IMR-90 (cell line): Measurements from ENCODE around the gene MSL3. TPM values are rescaled to one million over a fixed set of nuclear protein-coding genes. Genes with fewer than 3 reads are reported as not detected.

Experiments
- ATAC-seq: fragments of 200-7000 bp; cut with Tn5 transposase; 2 replicates; pipeline ENCODE4 v1.9.1; 2020; ENCODE audit warnings: low read depth, mild to moderate bottlenecking, moderate library complexity
- BruUV-seq: library from RNA; stranded (reverse); fragments of 400-500 nt; replicated peaks from 2 replicates; lab custom pipeline; 2021; lab: Mats Ljungman, UMichigan
- CTCF ChIA-PET: fragments of 300-600 bp; formaldehyde crosslinking; extraction: SDS; loops from one replicate; lab custom pipeline; 2021; ENCODE audit warnings: antibody characterized with exemption; lab: Yijun Ruan, JAX
- POLR2A ChIA-PET: fragments of 300-600 bp; sonication (Branson Sonifier 250); formaldehyde crosslinking; loops from one replicate; lab custom pipeline; 2022; ENCODE audit warnings: antibody characterized with exemption; ENCODE audit not compliant: unreplicated experiment; lab: Charles Lee
- DNase-seq: peaks from one replicate; pipeline ENCODE4 v3.0.0; 2013
- H2AFZ ChIP-seq: replicated peaks from 2 replicates; pipeline ENCODE3; 2013; ENCODE audit warnings: low read length, mild to moderate bottlenecking; ENCODE audit not compliant: poor library complexity
- H2AK5ac ChIP-seq: 2 replicates; pipeline ENCODE4 v1.6.1; 2013; ENCODE audit warnings: low read depth, low read length, inconsistent platforms
- H2AK9ac ChIP-seq: replicated peaks from 2 replicates; pipeline ENCODE3; 2013; ENCODE audit warnings: mild to moderate bottlenecking, low read depth, low read length, moderate library complexity; ENCODE audit not compliant: poor library complexity
- H2BK120ac ChIP-seq: 2 replicates; pipeline ENCODE4 v1.6.1; 2013; ENCODE audit warnings: low read depth, low read length, inconsistent platforms
- H2BK15ac ChIP-seq: 3 replicates; pipeline ENCODE4 v1.6.1; 2013; ENCODE audit warnings: low read depth, low read length, inconsistent platforms
- H2BK20ac ChIP-seq: 2 replicates; pipeline ENCODE4 v1.6.1; 2013; ENCODE audit warnings: low read depth, mild to moderate bottlenecking, inconsistent platforms, low read length, moderate library complexity
- H2BK5ac ChIP-seq: 2 replicates; pipeline ENCODE4 v1.6.1; 2013; ENCODE audit warnings: mild to moderate bottlenecking, low read depth, low read length, inconsistent platforms; ENCODE audit not compliant: poor library complexity, severe bottlenecking
- H3K14ac ChIP-seq: replicated peaks from 2 replicates; pipeline ENCODE4 v1.6.1; 2013; ENCODE audit warnings: low read depth, low read length, inconsistent platforms
- H3K18ac ChIP-seq: 2 replicates; pipeline ENCODE4 v1.6.1; 2013; ENCODE audit warnings: low read depth, low read length, control low read depth
- H3K23ac ChIP-seq: 2 replicates; pipeline ENCODE4 v1.6.1; 2013; ENCODE audit warnings: low read depth, low read length, inconsistent platforms
- H3K27ac ChIP-seq: 2 replicates; pipeline ENCODE4 v1.5.1; 2013; ENCODE audit warnings: mild to moderate bottlenecking, control low read depth, low read length; ENCODE audit not compliant: insufficient read depth
- H3K27me3 ChIP-seq: 2 replicates; pipeline ENCODE4 v1.6.1; 2013; ENCODE audit warnings: low read length; ENCODE audit not compliant: control insufficient read depth, insufficient read depth
- H3K36me3 ChIP-seq: 2 replicates; pipeline ENCODE4 v1.6.1; 2013; ENCODE audit warnings: low read length, mixed read lengths; ENCODE audit not compliant: control insufficient read depth, insufficient read depth
- H3K4ac ChIP-seq: 2 replicates; pipeline ENCODE4 v1.6.1; 2013; ENCODE audit warnings: low read depth, low read length, inconsistent platforms
- H3K4me1 ChIP-seq: 2 replicates; pipeline ENCODE4 v1.6.1; 2013; ENCODE audit warnings: low read length, mixed read lengths; ENCODE audit not compliant: control insufficient read depth, insufficient read depth
- H3K4me2 ChIP-seq: 2 replicates; pipeline ENCODE4 v1.6.1; 2013; ENCODE audit warnings: low read depth, mild to moderate bottlenecking, control low read depth, low read length, moderate library complexity
- H3K4me3 ChIP-seq: 2 replicates; pipeline ENCODE4 v1.5.1; 2013; ENCODE audit warnings: low read depth, mild to moderate bottlenecking, control low read depth, low read length, moderate library complexity; ENCODE audit not compliant: insufficient read depth
- H3K56ac ChIP-seq: 2 replicates; pipeline ENCODE4 v1.6.1; 2013; ENCODE audit warnings: low read length, inconsistent platforms; ENCODE audit not compliant: insufficient read depth; ENCODE audit errors: extremely low read depth
- H3K79me1 ChIP-seq, 2 experiments: 2 replicates each; pipeline ENCODE4 v1.6.1; 2013; ENCODE audit warnings: low read length in 2 of 2, inconsistent platforms in 1 of 2, low read depth in 1 of 2
- H3K9ac ChIP-seq: 2 replicates; pipeline ENCODE4 v1.6.1; 2013; ENCODE audit warnings: low read depth, low read length, control low read depth
- H3K9me1 ChIP-seq: 2 replicates; pipeline ENCODE4 v1.6.1; 2013; ENCODE audit warnings: low read length, inconsistent platforms; ENCODE audit not compliant: insufficient read depth
- H3K9me3 ChIP-seq: 2 replicates; pipeline ENCODE4 v1.6.1; 2013; ENCODE audit warnings: low read length; ENCODE audit not compliant: control insufficient read depth, insufficient read depth
- H4K20me1 ChIP-seq: 2 replicates; pipeline ENCODE4 v1.6.1; 2013; ENCODE audit warnings: low read length, inconsistent platforms; ENCODE audit not compliant: insufficient read depth
- H4K5ac ChIP-seq: 2 replicates; pipeline ENCODE4 v1.6.1; 2013; ENCODE audit warnings: mild to moderate bottlenecking, low read depth, low read length, control low read depth
- H4K8ac ChIP-seq, 2 experiments: 2 replicates each; pipeline ENCODE4 v1.6.1; 2013; ENCODE audit warnings: low read depth in 2 of 2, low read length in 2 of 2, control low read depth in 1 of 2, inconsistent platforms in 1 of 2
- H4K91ac ChIP-seq: 2 replicates; pipeline ENCODE4 v1.6.1; 2013; ENCODE audit warnings: low read depth, low read length, inconsistent platforms; ENCODE audit not compliant: insufficient read depth
- BHLHE40 ChIP-seq: fragments of 150-350 bp; IDR thresholded peaks from 2 replicates; pipeline ENCODE4 v1.6.1; 2016; ENCODE audit warnings: mild to moderate bottlenecking, low read depth, low read length
- CEBPB ChIP-seq: IDR thresholded peaks from 2 replicates; pipeline ENCODE4 v1.6.1; 2012; ENCODE audit warnings: low read depth, low read length, improper control_type of control experiment
- CHD1 ChIP-seq: IDR thresholded peaks from 2 replicates; pipeline ENCODE4 v1.6.1; 2012; ENCODE audit warnings: low read depth, low read length, improper control_type of control experiment
- FOS ChIP-seq: fragments of 150-350 bp; IDR thresholded peaks from 2 replicates; pipeline ENCODE4 v1.6.1; 2016; ENCODE audit warnings: low read depth, low read length
- MAFK ChIP-seq: IDR thresholded peaks from 2 replicates; pipeline ENCODE4 v1.6.1; 2012; ENCODE audit warnings: low read depth, low read length, improper control_type of control experiment
- MAZ ChIP-seq: IDR thresholded peaks from 2 replicates; pipeline ENCODE4 v1.6.1; 2012; ENCODE audit warnings: low read depth, mild to moderate bottlenecking, low read length, improper control_type of control experiment, moderate library complexity, borderline replicate concordance
- MXI1 ChIP-seq: IDR thresholded peaks from 2 replicates; pipeline ENCODE4 v1.6.1; 2012; ENCODE audit warnings: low read depth, mild to moderate bottlenecking, low read length, moderate library complexity, borderline replicate concordance
- NFE2L2 ChIP-seq: fragments of 150-350 bp; IDR thresholded peaks from 2 replicates; pipeline ENCODE4 v1.6.1; 2016; ENCODE audit warnings: low read depth, mild to moderate bottlenecking, low read length
- POLR2A ChIP-seq: IDR thresholded peaks from 2 replicates; pipeline ENCODE4 v1.6.1; 2012; ENCODE audit warnings: mild to moderate bottlenecking, low read depth, low read length
- RAD21 ChIP-seq: IDR thresholded peaks from 2 replicates; pipeline ENCODE4 v1.6.1; 2012; ENCODE audit warnings: low read length, improper control_type of control experiment
- RCOR1 ChIP-seq: IDR thresholded peaks from 2 replicates; pipeline ENCODE4 v1.6.1; 2012; ENCODE audit warnings: mild to moderate bottlenecking, low read length, improper control_type of control experiment; ENCODE audit not compliant: insufficient replicate concordance
- RFX5 ChIP-seq: IDR thresholded peaks from 2 replicates; pipeline ENCODE4 v1.8.0; 2012; ENCODE audit warnings: low read depth, mild to moderate bottlenecking, low read length, moderate library complexity
- SMC3 ChIP-seq: fragments of 150-350 bp; IDR thresholded peaks from 2 replicates; pipeline ENCODE4 v1.6.1; 2016; ENCODE audit warnings: low read depth, mild to moderate bottlenecking, antibody characterized with exemption, low read length, moderate library complexity
- WGBS, 2 experiments: methylation state at CpG; one replicate each; pipeline versions ENCODE4 v1.1.5 to v1.1.7; 2013; ENCODE audit warnings: missing lambda C conversion rate in 2 of 2; ENCODE audit not compliant: insufficient read length in 1 of 2; ENCODE audit errors: extremely low coverage in 2 of 2; 5-methylcytosine and 5-hydroxymethylcytosine counted together
- dilution Hi-C: fragments of 300-500 bp; cut with HindIII; formaldehyde crosslinking; loops from one replicate; pipeline ENCODE4 v1.14.3; 2018; ENCODE audit warnings: low sequenced_read_pairs; ENCODE audit not compliant: unreplicated experiment
- in situ Hi-C: fragments of 300-500 bp; cut with MboI; formaldehyde crosslinking; loops from 3 replicates; pipeline ENCODE4 v1.14.3; 2019; ENCODE audit warnings: low sequenced_read_pairs, inconsistent platforms, mixed read lengths
- intact Hi-C: fragments of 100-400 bp; cut with micrococcal nuclease; formaldehyde crosslinking; loops from 2 replicates; pipeline ENCODE4 v1.10.0; 2022
- polyA plus RNA-seq, 3 experiments: library from polyadenylated mRNA; depleted of rRNA; stranded (reverse); fragments of >200 nt; gene quantifications; 2 replicates each; pipeline ENCODE4 v1.2.3, GENCODE V29; 2012; ENCODE audit warnings: low replicate concordance in 1 of 3
- total RNA-seq: library from RNA; depleted of rRNA; stranded (reverse); fragments of >200 nt; gene quantifications from 2 replicates; pipeline ENCODE4 v1.2.3, GENCODE V29; 2012
- TF ChIP-seq, protein P1 (sequence below): fragments of 150-350 bp; IDR thresholded peaks from 2 replicates; pipeline ENCODE4 v1.6.1; 2017; ENCODE audit warnings: mild to moderate bottlenecking, antibody characterized with exemption, low read length, low read depth
- TF ChIP-seq, protein P2 (sequence below): conservative IDR thresholded peaks from 2 replicates; pipeline ENCODE4 v1.5.1; 2012; ENCODE audit warnings: mild to moderate bottlenecking, low read depth, low read length, improper control_type of control experiment
- TF ChIP-seq, protein P3 (sequence below): fragments of 150-350 bp; IDR thresholded peaks from 2 replicates; pipeline ENCODE4 v1.6.1; 2016; ENCODE audit warnings: low read depth, mild to moderate bottlenecking, low read length, moderate library complexity, borderline replicate concordance

Gene MSL3
- total and polyA plus RNA-seq, 2 of the 4 experiments (the other 2 are of a cell fraction): 19.6 to 21.3 TPM

DNA sequence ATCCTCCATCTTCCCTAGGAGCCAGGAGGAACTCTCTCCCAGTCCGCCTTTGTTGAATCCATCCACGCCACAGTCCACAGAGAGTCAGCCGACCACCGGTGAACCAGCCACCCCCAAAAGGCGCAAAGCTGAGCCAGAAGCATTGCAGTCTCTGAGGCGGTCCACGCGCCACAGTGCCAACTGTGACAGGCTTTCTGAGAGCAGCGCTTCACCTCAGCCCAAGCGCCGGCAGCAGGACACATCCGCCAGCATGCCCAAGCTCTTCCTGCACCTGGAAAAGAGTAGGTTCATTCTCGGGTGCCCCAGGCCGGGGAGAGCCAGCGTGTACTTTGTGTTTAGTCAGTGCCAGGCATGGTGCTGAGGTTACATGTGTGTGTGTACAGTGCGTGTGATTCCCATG, 7.4 kb downstream of the MSL3 start:
- H3K4me2 ChIP-seq: no peak overlapping the region
- dilution Hi-C loops (no loop called here), in situ Hi-C loops (loop anchor here (10.0 to 25.0 kb wide), 2 partner anchors 621 to 1578 kb away; no protein-coding TSS in a partner anchor), intact Hi-C loops (no loop called here)
- H3K18ac ChIP-seq: no peak overlapping the region
- no peak overlapping the region for H3K4me3 ChIP-seq
- no TSS peak for BruUV-seq
- no peak overlapping the region for H4K8ac ChIP-seq
- H2AK9ac ChIP-seq: no peak overlapping the region
- H2BK20ac ChIP-seq: no peak overlapping the region
- ChIA-PET CTCF (no interaction called here), POLR2A (no interaction called here)
- H3K4ac ChIP-seq: no peak overlapping the region
- no peak overlapping the region for H2BK120ac ChIP-seq
- no peak overlapping the region for H3K56ac ChIP-seq
- H3K9ac ChIP-seq: no peak overlapping the region
- no peak overlapping the region for H4K91ac ChIP-seq
- no peak overlapping the region for H3K23ac ChIP-seq
- WGBS, 2 experiments: 91% methylated on average over 9 of the region's 16 CpGs; no CpG with 5 or more reads in 1 of the 2 experiments
- no peaks in the 10 kb centered on the region for H3K9me3 ChIP-seq
- no peak overlapping the region for H2AFZ ChIP-seq
- H3K79me1 ChIP-seq: peaks cover 0 to 4% of the 10 kb centered on the region in 2 experiments; a peak in 1 of 4 replicates
- no peaks in the 10 kb centered on the region for H3K27me3 ChIP-seq
- H3K36me3 ChIP-seq: peaks cover 27% of the 10 kb centered on the region
- ATAC-seq (no peak), DNase-seq (no peak)
- TF ChIP-seq MXI1 (no peak), POLR2A (no peak), CEBPB (no peak), RCOR1 (no peak), MAFK (no peak), FOS (no peak), NFE2L2 (no peak), MAZ (no peak), RAD21 (no peak), CHD1 (no peak), SMC3 (no peak), BHLHE40 (no peak), RFX5 (no peak)
- TF ChIP-seq, protein P1, sequence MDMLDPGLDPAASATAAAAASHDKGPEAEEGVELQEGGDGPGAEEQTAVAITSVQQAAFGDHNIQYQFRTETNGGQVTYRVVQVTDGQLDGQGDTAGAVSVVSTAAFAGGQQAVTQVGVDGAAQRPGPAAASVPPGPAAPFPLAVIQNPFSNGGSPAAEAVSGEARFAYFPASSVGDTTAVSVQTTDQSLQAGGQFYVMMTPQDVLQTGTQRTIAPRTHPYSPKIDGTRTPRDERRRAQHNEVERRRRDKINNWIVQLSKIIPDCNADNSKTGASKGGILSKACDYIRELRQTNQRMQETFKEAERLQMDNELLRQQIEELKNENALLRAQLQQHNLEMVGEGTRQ: no peak
- TF ChIP-seq, protein P2, sequence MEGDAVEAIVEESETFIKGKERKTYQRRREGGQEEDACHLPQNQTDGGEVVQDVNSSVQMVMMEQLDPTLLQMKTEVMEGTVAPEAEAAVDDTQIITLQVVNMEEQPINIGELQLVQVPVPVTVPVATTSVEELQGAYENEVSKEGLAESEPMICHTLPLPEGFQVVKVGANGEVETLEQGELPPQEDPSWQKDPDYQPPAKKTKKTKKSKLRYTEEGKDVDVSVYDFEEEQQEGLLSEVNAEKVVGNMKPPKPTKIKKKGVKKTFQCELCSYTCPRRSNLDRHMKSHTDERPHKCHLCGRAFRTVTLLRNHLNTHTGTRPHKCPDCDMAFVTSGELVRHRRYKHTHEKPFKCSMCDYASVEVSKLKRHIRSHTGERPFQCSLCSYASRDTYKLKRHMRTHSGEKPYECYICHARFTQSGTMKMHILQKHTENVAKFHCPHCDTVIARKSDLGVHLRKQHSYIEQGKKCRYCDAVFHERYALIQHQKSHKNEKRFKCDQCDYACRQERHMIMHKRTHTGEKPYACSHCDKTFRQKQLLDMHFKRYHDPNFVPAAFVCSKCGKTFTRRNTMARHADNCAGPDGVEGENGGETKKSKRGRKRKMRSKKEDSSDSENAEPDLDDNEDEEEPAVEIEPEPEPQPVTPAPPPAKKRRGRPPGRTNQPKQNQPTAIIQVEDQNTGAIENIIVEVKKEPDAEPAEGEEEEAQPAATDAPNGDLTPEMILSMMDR: no peak
- TF ChIP-seq, protein P3, sequence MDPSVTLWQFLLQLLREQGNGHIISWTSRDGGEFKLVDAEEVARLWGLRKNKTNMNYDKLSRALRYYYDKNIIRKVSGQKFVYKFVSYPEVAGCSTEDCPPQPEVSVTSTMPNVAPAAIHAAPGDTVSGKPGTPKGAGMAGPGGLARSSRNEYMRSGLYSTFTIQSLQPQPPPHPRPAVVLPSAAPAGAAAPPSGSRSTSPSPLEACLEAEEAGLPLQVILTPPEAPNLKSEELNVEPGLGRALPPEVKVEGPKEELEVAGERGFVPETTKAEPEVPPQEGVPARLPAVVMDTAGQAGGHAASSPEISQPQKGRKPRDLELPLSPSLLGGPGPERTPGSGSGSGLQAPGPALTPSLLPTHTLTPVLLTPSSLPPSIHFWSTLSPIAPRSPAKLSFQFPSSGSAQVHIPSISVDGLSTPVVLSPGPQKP: no peak
- H3K14ac ChIP-seq: no peak overlapping the region
- H3K27ac ChIP-seq: no peak overlapping the region
- no peaks in the 10 kb centered on the region for H3K9me1 ChIP-seq
- no peak overlapping the region for H4K5ac ChIP-seq
- no peak overlapping the region for H2BK5ac ChIP-seq
- no peaks in the 10 kb centered on the region for H4K20me1 ChIP-seq
- no peak overlapping the region for H2BK15ac ChIP-seq
- H3K4me1 ChIP-seq: no peaks in the 10 kb centered on the region
- no peak overlapping the region for H2AK5ac ChIP-seq
